MM.1S (cell line): ENCODE measurements around the gene EGF.
"Not testable (repeated sequence)": the region's sequence is repeated elsewhere in the genome, so short reads cannot be mapped to it uniquely, and the experiment has no call there.

Experiments
- DNase-seq: peaks from one replicate; pipeline ENCODE4 v3.0.0-alpha.2; 2015
- H2AFZ ChIP-seq: fragments of 300-600 bp; sonication (generic); 2 replicates; pipeline ENCODE4 v1.6.0; 2016; ENCODE audit warnings: antibody characterized with exemption, low read length
- H3F3A ChIP-seq: fragments of 300-600 bp; sonication (generic); 2 replicates; pipeline ENCODE4 v1.6.1; 2016; ENCODE audit warnings: mild to moderate bottlenecking, antibody characterized with exemption, low read length, moderate library complexity, mixed read lengths; ENCODE audit not compliant: insufficient read depth
- H3K27ac ChIP-seq: fragments of 300-600 bp; sonication (generic); 2 replicates; pipeline ENCODE4 v1.5.1; 2016; ENCODE audit warnings: mild to moderate bottlenecking, low read length
- H3K27me3 ChIP-seq: fragments of 300-600 bp; sonication (generic); replicated peaks from 2 replicates; pipeline ENCODE4 v1.6.0; 2016; ENCODE audit warnings: low read length; ENCODE audit not compliant: insufficient read depth
- H3K36me3 ChIP-seq: fragments of 300-600 bp; sonication (generic); replicated peaks from 2 replicates; pipeline ENCODE4 v1.6.1; 2016; ENCODE audit warnings: mild to moderate bottlenecking, low read length, mixed read lengths; ENCODE audit not compliant: insufficient read depth
- H3K4me1 ChIP-seq: fragments of 300-600 bp; sonication (generic); 2 replicates; pipeline ENCODE4 v1.6.1; 2016; ENCODE audit warnings: low read length, mixed read lengths
- H3K4me2 ChIP-seq: fragments of 300-600 bp; sonication (generic); 2 replicates; pipeline ENCODE4 v1.6.0; 2016; ENCODE audit warnings: low read depth, low read length
- H3K4me3 ChIP-seq: fragments of 300-600 bp; sonication (generic); 2 replicates; pipeline ENCODE4 v1.5.1; 2016; ENCODE audit warnings: low read length, mixed read lengths
- H3K79me2 ChIP-seq: fragments of 300-600 bp; sonication (generic); 2 replicates; pipeline ENCODE4 v1.6.1; 2016; ENCODE audit warnings: mixed run types, low read length, mixed read lengths
- H3K9ac ChIP-seq: fragments of 300-600 bp; sonication (generic); 2 replicates; pipeline ENCODE4 v1.6.1; 2016; ENCODE audit warnings: low read length, mixed read lengths
- H3K9me2 ChIP-seq: fragments of 300-600 bp; sonication (generic); replicated peaks from 2 replicates; pipeline ENCODE4 v1.6.1; 2016; ENCODE audit warnings: mild to moderate bottlenecking, low read length, mixed read lengths; ENCODE audit not compliant: insufficient read depth
- H3K9me3 ChIP-seq: fragments of 300-600 bp; sonication (generic); replicated peaks from 2 replicates; pipeline ENCODE4 v1.6.1; 2016; ENCODE audit warnings: mild to moderate bottlenecking, low read length, mixed read lengths; ENCODE audit not compliant: insufficient read depth
- H4K20me1 ChIP-seq: fragments of 300-600 bp; sonication (generic); 2 replicates; pipeline ENCODE4 v1.6.1; 2016; ENCODE audit warnings: mild to moderate bottlenecking, low read length, moderate library complexity, mixed read lengths; ENCODE audit not compliant: insufficient read depth
- CTCF ChIP-seq: fragments of 300-600 bp; sonication (generic); IDR thresholded peaks from 2 replicates; pipeline ENCODE4 v1.5.1; 2016; ENCODE audit warnings: antibody characterized with exemption, low read length, mixed read lengths
- EZH2 ChIP-seq: fragments of 300-600 bp; sonication (generic); optimal IDR thresholded peaks from 2 replicates; pipeline ENCODE3; 2017; ENCODE audit warnings: low read depth, mild to moderate bottlenecking, antibody characterized with exemption, low read length, mixed read lengths
- EZH2phosphoT487 ChIP-seq: fragments of 300-600 bp; sonication (generic); IDR thresholded peaks from 2 replicates; pipeline ENCODE4 v1.6.1; 2018; ENCODE audit warnings: antibody characterized with exemption, low read length

EGF gene

GRCh38 chr4:109930872-109931271 lies 18.2 kb downstream of the EGF start:
- no peaks in the 10 kb centered on the region for H3K79me2 ChIP-seq
- TF ChIP-seq CTCF = no peak
- no peak for TF ChIP-seq EZH2phosphoT487
- no peak for TF ChIP-seq EZH2
- no peak overlapping the region for H3K4me3 ChIP-seq
- no peak overlapping the region for H3K27ac ChIP-seq
- H3K27me3 ChIP-seq = no peaks in the 10 kb centered on the region
- no peaks in the 10 kb centered on the region for H3F3A ChIP-seq
- no peaks in the 10 kb centered on the region for H3K36me3 ChIP-seq
- H3K9me2 ChIP-seq = no peaks in the 10 kb centered on the region
- H2AFZ ChIP-seq = no peak overlapping the region
- H3K9ac ChIP-seq = no peak overlapping the region
- no peaks in the 10 kb centered on the region for H3K9me3 ChIP-seq
- DNase-seq = no peak
- H3K4me1 ChIP-seq = no peaks in the 10 kb centered on the region
- H4K20me1 ChIP-seq = no peaks in the 10 kb centered on the region
- H3K4me2 ChIP-seq = no peak overlapping the region

GRCh38 chr4:109931318-109931717 lies 18.6 kb downstream of the EGF start:
- Histone ChIP-seq H3K9me3 (no peaks in the 10 kb centered on the region), H3K27ac (no peak overlapping the region), H3K27me3 (no peaks in the 10 kb centered on the region), H3K9me2 (no peaks in the 10 kb centered on the region), H4K20me1 (no peaks in the 10 kb centered on the region), H3K79me2 (no peaks in the 10 kb centered on the region), H2AFZ (no peak overlapping the region), H3K36me3 (no peaks in the 10 kb centered on the region), H3F3A (no peaks in the 10 kb centered on the region), H3K4me1 (no peaks in the 10 kb centered on the region), H3K4me2 (no peak overlapping the region), H3K4me3 (no peak overlapping the region), H3K9ac (no peak overlapping the region)
- DNase-seq = no peak
- TF ChIP-seq EZH2phosphoT487 (no peak), EZH2 (no peak), CTCF (no peak)

GRCh38 chr4:109937352-109937751 lies 24.7 kb downstream of the EGF start:
- not testable (repeated sequence) for H3K4me1 ChIP-seq, H3K9ac ChIP-seq, H3K27ac ChIP-seq, H3K4me2 ChIP-seq, H3K79me2 ChIP-seq, DNase-seq, H3K4me3 ChIP-seq, H3K9me2 ChIP-seq, H3K27me3 ChIP-seq, H3K36me3 ChIP-seq, H3K9me3 ChIP-seq, H2AFZ ChIP-seq, H4K20me1 ChIP-seq, H3F3A ChIP-seq

DNA sequence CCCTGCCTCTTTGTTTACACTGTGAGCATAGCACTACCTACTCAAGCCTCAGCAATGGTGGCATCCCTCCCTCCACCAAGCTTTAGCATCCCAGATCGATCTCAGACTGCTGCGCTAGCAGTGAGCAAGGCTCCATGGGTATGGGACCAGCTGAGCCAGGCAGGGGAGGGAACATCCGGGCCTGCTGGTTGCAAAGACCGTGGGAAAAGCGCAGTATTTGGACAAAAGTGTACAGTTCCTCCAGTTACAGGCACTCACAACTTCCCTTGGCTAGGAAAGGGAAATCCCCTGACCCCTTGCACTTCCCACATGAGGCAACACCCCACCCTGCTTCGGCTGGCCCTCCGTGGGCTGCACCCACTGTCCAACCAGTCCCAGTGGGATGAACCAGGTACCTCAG lies 26.5 kb downstream of the EGF start:
- TF ChIP-seq EZH2 = no peak
- TF ChIP-seq CTCF = no peak
- no peak for TF ChIP-seq EZH2phosphoT487
- Histone ChIP-seq H3K9me2 (no peaks in the 10 kb centered on the region), H3K79me2 (no peaks in the 10 kb centered on the region), H3K9ac (no peak overlapping the region), H2AFZ (no peak overlapping the region), H4K20me1 (no peaks in the 10 kb centered on the region), H3K9me3 (no peaks in the 10 kb centered on the region), H3K27ac (no peak overlapping the region), H3K4me2 (no peak overlapping the region), H3K4me3 (no peak overlapping the region), H3F3A (no peaks in the 10 kb centered on the region), H3K27me3 (no peaks in the 10 kb centered on the region), H3K4me1 (no peaks in the 10 kb centered on the region), H3K36me3 (no peaks in the 10 kb centered on the region)
- DNase-seq = no peak
